ENCODE measurements around the gene TAPT1. TPM values are rescaled to one million over a fixed set of nuclear protein-coding genes. Genes with fewer than 3 reads are reported as not detected.

The TAPT1 gene
- total RNA-seq, 1 donor from 2014 or later = 25.3 TPM

- Histone ChIP-seq H3K9me3 (ENCODE audit: insufficient read depth, low read depth, low read length) (no peaks in the 10 kb centered on the region), H3K4me3 (ENCODE audit: insufficient read depth, low read depth, low read length) (no peak overlapping the region), H3K79me2 (ENCODE audit: insufficient read depth, low read length) (no peaks in the 10 kb centered on the region), H3K27me3 (ENCODE audit: insufficient read depth, low read length) (no peaks in the 10 kb centered on the region), H3K4me1 (ENCODE audit: insufficient read depth, low read length) (no peaks in the 10 kb centered on the region), H3K4me2 (ENCODE audit: low read length) (no peak overlapping the region), H3K27ac (ENCODE audit: low read depth, low read length) (no peak overlapping the region), H2AFZ (ENCODE audit: low read depth, low read length) (no peak overlapping the region), H3K9ac (ENCODE audit: low read length) (no peak overlapping the region), H3K36me3 (ENCODE audit: insufficient read depth, low read length) (no peaks in the 10 kb centered on the region), H4K20me1 (ENCODE audit: insufficient read depth, low read length) (no peaks in the 10 kb centered on the region)
- Mint-ChIP-seq H3K36me3 (ENCODE audit: low read depth, unreplicated experiment) (peaks cover 8% of the 10 kb centered on the region), H3K9me3 (ENCODE audit: unreplicated experiment) (peaks cover 2% of the 10 kb centered on the region), H3K4me3 (ENCODE audit: unreplicated experiment) (no peak overlapping the region), H3K27ac (ENCODE audit: unreplicated experiment) (no peak overlapping the region), H3K4me1 (ENCODE audit: low read depth, unreplicated experiment) (no peaks in the 10 kb centered on the region), H3K27me3 (ENCODE audit: low read depth, unreplicated experiment) (no peaks in the 10 kb centered on the region)
- DNase-seq (ENCODE audit: low read depth) (no peak), FAIRE-seq (no peak)
- TF ChIP-seq CTCF (IDR thresholded peaks at IDR 0.05; ENCODE audit: insufficient read depth, low read depth, low read length) = no peak
- TF ChIP-seq EZH2 (IDR thresholded peaks at IDR 0.05; ENCODE audit: insufficient read depth, low read length) = no peak
Observed at GRCh38 chr4:16240300-16240699, 14.0 kb upstream of the TAPT1 start.

- FAIRE-seq = no peak
- TF ChIP-seq EZH2 (IDR thresholded peaks at IDR 0.05; ENCODE audit: insufficient read depth, low read length) (no peak), CTCF (IDR thresholded peaks at IDR 0.05; ENCODE audit: insufficient read depth, low read depth, low read length) (no peak)
- no peak overlapping the region for H2AFZ ChIP-seq (ENCODE audit: low read depth, low read length)
- H3K27me3 ChIP-seq (ENCODE audit: insufficient read depth, low read length) = no peaks in the 10 kb centered on the region
- H3K27ac ChIP-seq (ENCODE audit: low read depth, low read length) = no peak overlapping the region
- Mint-ChIP-seq H3K9me3 (ENCODE audit: unreplicated experiment) (peaks cover 2% of the 10 kb centered on the region), H3K36me3 (ENCODE audit: low read depth, unreplicated experiment) (peaks cover 8% of the 10 kb centered on the region), H3K27ac (ENCODE audit: unreplicated experiment) (no peak overlapping the region), H3K4me1 (ENCODE audit: low read depth, unreplicated experiment) (no peaks in the 10 kb centered on the region), H3K4me3 (ENCODE audit: unreplicated experiment) (no peak overlapping the region), H3K27me3 (ENCODE audit: low read depth, unreplicated experiment) (no peaks in the 10 kb centered on the region)
- no peak for DNase-seq (ENCODE audit: low read depth)
- H4K20me1 ChIP-seq (ENCODE audit: insufficient read depth, low read length) = no peaks in the 10 kb centered on the region
- no peaks in the 10 kb centered on the region for H3K79me2 ChIP-seq (ENCODE audit: insufficient read depth, low read length)
- no peak overlapping the region for H3K4me2 ChIP-seq (ENCODE audit: low read length)
- H3K4me3 ChIP-seq (ENCODE audit: insufficient read depth, low read depth, low read length) = no peak overlapping the region
- no peaks in the 10 kb centered on the region for H3K9me3 ChIP-seq (ENCODE audit: insufficient read depth, low read depth, low read length)
- H3K4me1 ChIP-seq (ENCODE audit: insufficient read depth, low read length) = no peaks in the 10 kb centered on the region
- H3K9ac ChIP-seq (ENCODE audit: low read length) = no peak overlapping the region
- H3K36me3 ChIP-seq (ENCODE audit: insufficient read depth, low read length) = no peaks in the 10 kb centered on the region
Observed at GRCh38 chr4:16239086-16239485, 12.8 kb upstream of the TAPT1 start.

GRCh38 chr4:16238327-16238726 is 12.1 kb upstream of the TAPT1 start:
- H2AFZ ChIP-seq (ENCODE audit: low read depth, low read length) = no peak overlapping the region
- no peak overlapping the region for H3K4me2 ChIP-seq (ENCODE audit: low read length)

More at GRCh38 chr4:16238327-16238726, 12.1 kb upstream of the TAPT1 start:
- Histone ChIP-seq H3K4me3 (ENCODE audit: insufficient read depth, low read depth, low read length) (no peak overlapping the region), H3K27me3 (ENCODE audit: insufficient read depth, low read length) (no peaks in the 10 kb centered on the region), H3K79me2 (ENCODE audit: insufficient read depth, low read length) (no peaks in the 10 kb centered on the region), H3K36me3 (ENCODE audit: insufficient read depth, low read length) (no peaks in the 10 kb centered on the region), H3K27ac (ENCODE audit: low read depth, low read length) (no peak overlapping the region), H3K9me3 (ENCODE audit: insufficient read depth, low read depth, low read length) (no peaks in the 10 kb centered on the region), H3K9ac (ENCODE audit: low read length) (no peak overlapping the region), H4K20me1 (ENCODE audit: insufficient read depth, low read length) (no peaks in the 10 kb centered on the region), H3K4me1 (ENCODE audit: insufficient read depth, low read length) (no peaks in the 10 kb centered on the region)
- no peak overlapping the region for H3K27ac Mint-ChIP-seq (ENCODE audit: unreplicated experiment)
- TF ChIP-seq CTCF (IDR thresholded peaks at IDR 0.05; ENCODE audit: insufficient read depth, low read depth, low read length) (no peak), EZH2 (IDR thresholded peaks at IDR 0.05; ENCODE audit: insufficient read depth, low read length) (no peak)
- H3K9me3 Mint-ChIP-seq (ENCODE audit: unreplicated experiment) = peaks cover 1% of the 10 kb centered on the region
- no peak overlapping the region for H3K4me3 Mint-ChIP-seq (ENCODE audit: unreplicated experiment)
- H3K36me3 Mint-ChIP-seq (ENCODE audit: low read depth, unreplicated experiment) = peaks cover 4% of the 10 kb centered on the region
- FAIRE-seq (no peak), DNase-seq (ENCODE audit: low read depth) (no peak)
- H3K4me1 Mint-ChIP-seq (ENCODE audit: low read depth, unreplicated experiment) = no peaks in the 10 kb centered on the region
- no peaks in the 10 kb centered on the region for H3K27me3 Mint-ChIP-seq (ENCODE audit: low read depth, unreplicated experiment)
